ENCODE data around the gene LRP5. TPM values are rescaled to one million over a fixed set of nuclear protein-coding genes. Genes with fewer than 3 reads are reported as not detected.
A peak's percentile ranks its signal among the peaks of the same experiment; 100 is the strongest.

The LRP5 gene
- polyA plus RNA-seq, 10 donors, result 38.0 to 66.2 (median 46.8) TPM

GRCh38 chr11:68495872-68496271 is 183.5 kb downstream of the LRP5 start:
- DNase-seq, result no peak

- DNase-seq, result no peak
These were observed 185.4 kb downstream of the LRP5 start for GRCh38 chr11:68497761-68498160.

- DNase-seq, result peak in 2 of 3 donors; percentile 35 to 43
These were observed 185.9 kb downstream of the LRP5 start for GRCh38 chr11:68498321-68498720.

Other genes with a start within 250 kb of the LRP5 start
- gene CHKA, start 191.2 kb upstream of the LRP5 start, polyA plus RNA-seq (ENCODE audit: insufficient read length in 10 of 10), result 10 to 100 TPM in 7 of 10 donors, 1 to 10 TPM in 3; 8.7 to 33.5 (median 14.9) TPM
- 10 to 100 TPM; 30.1 to 52.8 (median 44.7) TPM for gene KMT5B, start 99.3 kb upstream of the LRP5 start, polyA plus RNA-seq (ENCODE audit: insufficient read length in 10 of 10)
- gene C11orf24, start 40.6 kb upstream of the LRP5 start, polyA plus RNA-seq (ENCODE audit: insufficient read length in 10 of 10), result 10 to 100 TPM; 22.9 to 38.8 (median 28.6) TPM
- gene PPP6R3, start 148.2 kb downstream of the LRP5 start, polyA plus RNA-seq (ENCODE audit: insufficient read length in 10 of 10), result 10 to 100 TPM; 42.0 to 75.3 (median 56.0) TPM

All from muscle of back (tissue), 11 donors.